Type B pancreatic cell (in vitro differentiated cells): ENCODE results near the gene AP4M1. TPM values are rescaled to one million over a fixed set of nuclear protein-coding genes. Genes with fewer than 3 reads are reported as not detected.

Source experiments
- DNase-seq: peaks from one replicate; pipeline ENCODE4 v3.0.0; 2021; ENCODE audit warnings: mixed read lengths; ENCODE audit not compliant: unreplicated experiment; ENCODE audit errors: extremely low spot score
- H3K27ac Mint-ChIP-seq: 2 replicates; pipeline ENCODE4 v1.8.0; 2021; ENCODE audit warnings: mild to moderate bottlenecking, mixed read lengths
- H3K27me3 Mint-ChIP-seq: 2 replicates; pipeline ENCODE4 v1.8.0; 2021; ENCODE audit warnings: mixed read lengths
- H3K36me3 Mint-ChIP-seq: 2 replicates; pipeline ENCODE4 v1.8.0; 2021; ENCODE audit warnings: mixed read lengths
- H3K4me1 Mint-ChIP-seq: one replicate; pipeline ENCODE4 v1.8.0; 2021; ENCODE audit warnings: mixed read lengths; ENCODE audit not compliant: unreplicated experiment
- H3K4me3 Mint-ChIP-seq: 2 replicates; pipeline ENCODE4 v1.8.0; 2021; ENCODE audit warnings: mild to moderate bottlenecking, mixed read lengths
- H3K9me3 Mint-ChIP-seq: 2 replicates; pipeline ENCODE4 v1.8.0; 2021; ENCODE audit warnings: mixed read lengths
- total RNA-seq: library from RNA; stranded (reverse); gene quantifications from 2 replicates; pipeline ENCODE4 v1.2.1, GENCODE V29; 2021; ENCODE audit warnings: low replicate concordance
- TF ChIP-seq, protein P1 (sequence below): fragments of 200-600 bp; sonication (generic); conservative IDR thresholded peaks from 2 replicates; pipeline ENCODE4 v1.5.0; 2021; ENCODE audit warnings: antibody characterized with exemption, mild to moderate bottlenecking

Gene AP4M1
- total RNA-seq, 1 donor from 2014 or later = 28.5 TPM

DNA sequence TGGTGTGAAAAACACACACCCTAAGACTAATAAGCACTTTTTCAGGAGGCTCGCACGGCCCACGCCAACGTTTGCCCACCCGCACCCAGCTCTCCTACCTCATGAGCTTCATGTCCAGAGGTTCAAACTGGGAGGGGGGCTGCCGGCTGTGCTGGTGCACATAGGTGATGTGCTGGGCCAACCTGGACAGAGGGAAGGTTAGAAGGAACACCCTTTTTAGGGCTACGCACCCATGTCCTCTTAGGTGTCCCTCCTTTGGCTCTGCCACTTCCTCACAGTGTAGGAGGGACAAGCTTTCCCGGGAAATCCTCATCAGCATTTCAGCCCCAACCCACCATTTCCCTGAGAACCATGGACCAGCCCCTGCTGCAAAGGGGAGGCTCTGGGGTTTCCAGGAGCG, 6.2 kb upstream of the AP4M1 start:
- Mint-ChIP-seq H3K9me3 (no peaks in the 10 kb centered on the region), H3K27me3 (no peaks in the 10 kb centered on the region), H3K4me1 (peaks cover 40% of the 10 kb centered on the region), H3K4me3 (no peak overlapping the region), H3K27ac (peak overlapping the region; percentile 58), H3K36me3 (peaks cover 49% of the 10 kb centered on the region)
- TF ChIP-seq, protein P1, sequence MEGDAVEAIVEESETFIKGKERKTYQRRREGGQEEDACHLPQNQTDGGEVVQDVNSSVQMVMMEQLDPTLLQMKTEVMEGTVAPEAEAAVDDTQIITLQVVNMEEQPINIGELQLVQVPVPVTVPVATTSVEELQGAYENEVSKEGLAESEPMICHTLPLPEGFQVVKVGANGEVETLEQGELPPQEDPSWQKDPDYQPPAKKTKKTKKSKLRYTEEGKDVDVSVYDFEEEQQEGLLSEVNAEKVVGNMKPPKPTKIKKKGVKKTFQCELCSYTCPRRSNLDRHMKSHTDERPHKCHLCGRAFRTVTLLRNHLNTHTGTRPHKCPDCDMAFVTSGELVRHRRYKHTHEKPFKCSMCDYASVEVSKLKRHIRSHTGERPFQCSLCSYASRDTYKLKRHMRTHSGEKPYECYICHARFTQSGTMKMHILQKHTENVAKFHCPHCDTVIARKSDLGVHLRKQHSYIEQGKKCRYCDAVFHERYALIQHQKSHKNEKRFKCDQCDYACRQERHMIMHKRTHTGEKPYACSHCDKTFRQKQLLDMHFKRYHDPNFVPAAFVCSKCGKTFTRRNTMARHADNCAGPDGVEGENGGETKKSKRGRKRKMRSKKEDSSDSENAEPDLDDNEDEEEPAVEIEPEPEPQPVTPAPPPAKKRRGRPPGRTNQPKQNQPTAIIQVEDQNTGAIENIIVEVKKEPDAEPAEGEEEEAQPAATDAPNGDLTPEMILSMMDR = no peak
- no peak for DNase-seq

DNA sequence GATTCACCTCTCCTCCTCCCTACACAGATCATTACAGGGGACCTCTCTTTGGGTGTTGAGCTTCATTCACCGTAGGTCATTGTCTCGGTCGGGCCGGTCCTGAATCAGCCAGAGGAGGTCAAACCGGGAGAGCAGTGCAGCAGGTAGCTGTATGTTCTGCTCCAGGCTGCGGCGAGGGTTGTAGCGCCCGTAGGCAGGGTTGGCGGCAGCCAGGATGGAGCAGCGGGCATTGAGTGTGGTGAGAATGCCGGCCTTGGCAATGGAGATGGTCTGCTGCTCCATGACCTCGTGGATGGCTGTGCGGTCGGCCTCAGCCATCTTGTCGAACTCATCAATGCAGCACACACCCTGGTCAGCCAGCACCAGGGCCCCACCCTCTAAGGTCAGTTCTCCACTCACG, 5.7 kb upstream of the AP4M1 start:
- no peak for DNase-seq
- H3K4me3 Mint-ChIP-seq = no peak overlapping the region
- peaks cover 49% of the 10 kb centered on the region for H3K36me3 Mint-ChIP-seq
- H3K27me3 Mint-ChIP-seq = no peaks in the 10 kb centered on the region
- peak overlapping the region; percentile 58 for H3K27ac Mint-ChIP-seq
- TF ChIP-seq, protein P1 = no peak
- H3K4me1 Mint-ChIP-seq = peaks cover 40% of the 10 kb centered on the region
- H3K9me3 Mint-ChIP-seq = no peaks in the 10 kb centered on the region

DNA sequence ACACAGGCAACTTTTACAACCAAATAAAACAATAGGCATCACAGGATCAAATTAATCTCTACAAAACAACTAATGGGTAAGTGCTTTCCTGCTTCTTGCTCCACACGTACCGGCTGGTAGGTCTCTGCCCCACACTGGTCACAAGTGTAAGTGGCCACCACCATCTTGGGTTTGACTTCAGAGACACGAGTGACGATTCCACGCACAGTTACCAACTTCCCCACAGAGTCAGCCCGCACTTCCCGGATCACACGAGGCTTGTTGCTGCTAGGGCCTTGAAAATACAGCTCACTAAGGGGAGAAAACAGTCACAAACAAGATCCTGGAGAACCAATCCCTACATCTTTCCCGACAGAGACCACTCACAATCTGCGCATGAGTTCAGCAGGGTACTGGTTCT, 2.5 kb upstream of the AP4M1 start:
- peak overlapping the region; percentile 96 for H3K4me3 Mint-ChIP-seq
- H3K36me3 Mint-ChIP-seq = peaks cover 41% of the 10 kb centered on the region
- H3K9me3 Mint-ChIP-seq = no peaks in the 10 kb centered on the region
- H3K27ac Mint-ChIP-seq = peak overlapping the region; percentile 98
- no peak for DNase-seq
- TF ChIP-seq, protein P1 = no peak
- H3K27me3 Mint-ChIP-seq = no peaks in the 10 kb centered on the region
- H3K4me1 Mint-ChIP-seq = peaks cover 42% of the 10 kb centered on the region

DNA sequence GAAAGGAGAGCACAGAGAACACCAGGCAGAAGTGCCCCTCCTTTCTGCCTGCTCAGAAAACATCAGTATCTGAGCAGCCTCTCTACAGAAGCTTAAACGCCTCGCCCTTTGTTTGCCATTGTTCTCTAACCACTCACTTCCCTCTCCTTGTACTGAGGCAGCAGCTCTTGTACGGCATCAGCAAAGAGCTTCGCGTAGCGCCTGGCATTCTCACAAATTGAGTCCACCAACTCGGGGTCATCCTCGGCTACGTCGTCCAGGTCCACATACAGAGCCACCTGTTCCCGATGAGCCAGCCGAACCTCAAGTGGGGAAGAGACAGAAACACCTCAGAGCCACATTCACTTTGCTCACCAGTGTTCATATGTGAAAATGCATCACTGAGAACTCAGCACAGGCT, 2.0 kb upstream of the AP4M1 start:
- Mint-ChIP-seq H3K36me3 (peaks cover 41% of the 10 kb centered on the region), H3K4me1 (peaks cover 43% of the 10 kb centered on the region), H3K27ac (peak overlapping the region; percentile 98), H3K27me3 (no peaks in the 10 kb centered on the region), H3K4me3 (peak overlapping the region; percentile 96), H3K9me3 (no peaks in the 10 kb centered on the region)
- TF ChIP-seq, protein P1 = no peak
- DNase-seq = no peak

DNA sequence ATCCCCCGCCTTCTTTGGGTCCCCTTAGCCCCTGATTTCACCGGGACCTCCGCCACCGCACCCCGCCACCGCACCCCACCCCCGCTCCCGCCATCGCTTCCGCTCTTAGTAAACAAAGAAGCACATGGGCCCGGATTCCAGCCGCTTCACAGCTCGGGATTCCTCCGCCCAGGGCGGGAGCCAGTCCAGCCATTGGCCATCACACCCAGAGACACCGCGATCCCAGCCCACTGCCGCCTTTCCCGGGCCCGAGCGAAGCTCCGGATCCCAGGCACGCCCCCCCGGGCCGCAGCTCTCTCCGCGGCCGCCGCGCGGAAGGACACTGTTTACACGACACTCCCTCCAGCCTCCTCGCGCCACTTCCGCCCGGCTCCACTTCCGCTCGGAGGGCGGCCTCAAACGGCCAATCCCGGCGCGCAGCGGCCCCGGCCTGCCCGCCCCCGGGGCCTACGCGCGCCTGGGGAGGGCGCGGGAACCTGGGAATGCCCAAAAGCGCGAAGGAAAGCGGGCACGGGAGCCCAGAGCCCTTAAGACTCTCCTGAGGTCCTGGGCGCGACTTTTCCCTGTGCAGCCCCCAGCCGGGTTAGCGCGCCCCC, 925 bp upstream of the AP4M1 start:
- Mint-ChIP-seq H3K27me3 (no peaks in the 10 kb centered on the region), H3K27ac (peak overlapping the region; percentile 98), H3K4me1 (peaks cover 37% of the 10 kb centered on the region), H3K4me3 (peak overlapping the region; percentile 96), H3K36me3 (peaks cover 37% of the 10 kb centered on the region), H3K9me3 (no peaks in the 10 kb centered on the region)
- DNase-seq = peak; percentile 97
- TF ChIP-seq, protein P1 = no peak
